SK-MEL-5 (cell line): ENCODE data around the gene VMP1. TPM values are rescaled to one million over a fixed set of nuclear protein-coding genes. Genes with fewer than 3 reads are reported as not detected.
A peak's percentile ranks its signal among the peaks of the same experiment; 100 is the strongest.

Source experiments
- DNase-seq: peaks from one replicate; pipeline ENCODE4 v3.0.0-alpha.2; 2016; ENCODE audit warnings: low read depth, low spot score
- in situ Hi-C: cut with HindIII; loops from 2 replicates; pipeline ENCODE4 v1.10.0; 2016; ENCODE audit warnings: low sequenced_read_pairs, high pct_unique_total_duplicates, low pct_unique_long_range_greater_than_20kb
- polyA plus RNA-seq, 2 experiments: library from polyadenylated mRNA; depleted of rRNA; stranded (reverse); fragments of >200 nt; gene quantifications; 2 replicates each; pipeline ENCODE4 v1.2.3, GENCODE V29; 2015
- total RNA-seq: library from RNA; depleted of rRNA; stranded (reverse); fragments of >200 nt; shearing (Covaris generic); gene quantifications from 2 replicates; pipeline ENCODE4 v1.2.3, GENCODE V29; 2014; rRNA removed

VMP1 gene
- total RNA-seq: 505 and 568 TPM in 2 replicates
- polyA plus RNA-seq (2015; cell fraction: cytosol; rRNA removed): 233 and 304 TPM in 2 replicates
- polyA plus RNA-seq (2015; cell fraction: nucleus; rRNA removed): 1,128 and 1,243 TPM in 2 replicates

DNA sequence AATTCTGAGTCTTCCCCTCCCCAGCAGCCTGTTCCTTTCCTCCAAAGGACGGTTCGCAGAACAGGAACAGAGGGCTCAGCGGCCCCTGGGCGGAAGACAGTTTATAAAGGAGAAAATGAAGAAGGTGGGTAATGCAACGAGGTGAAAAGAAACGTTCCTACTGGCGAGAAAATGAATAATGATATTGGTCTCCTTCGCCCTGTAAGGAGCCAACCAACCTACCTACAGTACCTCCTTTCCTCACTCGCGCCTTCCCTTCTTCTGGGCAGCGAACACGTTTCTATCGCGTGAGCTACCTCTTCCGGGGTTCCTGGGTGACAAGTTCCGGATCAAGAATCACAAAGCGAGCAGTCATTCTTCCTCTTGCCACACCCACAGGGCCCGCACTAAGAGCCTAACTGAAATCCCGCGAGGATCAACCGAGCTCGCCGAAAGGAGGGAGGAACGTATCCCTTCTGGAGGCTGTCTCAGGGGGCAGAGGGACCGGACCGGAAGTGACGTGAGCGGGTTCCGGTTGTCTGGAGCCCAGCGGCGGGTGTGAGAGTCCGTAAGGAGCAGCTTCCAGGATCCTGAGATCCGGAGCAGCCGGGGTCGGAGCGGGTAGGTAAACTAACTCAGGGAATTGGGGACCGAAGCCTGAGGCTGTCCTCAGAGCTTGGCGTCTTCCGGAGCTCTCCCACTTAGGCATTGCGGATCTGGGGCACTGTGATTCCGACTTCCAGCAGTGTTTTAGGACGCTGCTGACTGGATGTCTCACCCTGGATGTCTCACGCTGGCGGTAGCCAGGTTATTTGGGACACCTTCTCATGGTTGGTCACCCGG lies at the start of gene VMP1, which contains the start of gene PTRH2:
Gene VMP1 (plus strand): TSS at position 506 of the 822 bp plus-strand sequence. CDS start 23,793 bp downstream, outside the sequence.
Gene PTRH2 (minus strand): TSS at position 282 of the 822 bp plus-strand sequence. CDS start 9,452 bp downstream, outside the sequence.
- in situ Hi-C loops: no loop called here
- peak; percentile 100 for DNase-seq

DNA sequence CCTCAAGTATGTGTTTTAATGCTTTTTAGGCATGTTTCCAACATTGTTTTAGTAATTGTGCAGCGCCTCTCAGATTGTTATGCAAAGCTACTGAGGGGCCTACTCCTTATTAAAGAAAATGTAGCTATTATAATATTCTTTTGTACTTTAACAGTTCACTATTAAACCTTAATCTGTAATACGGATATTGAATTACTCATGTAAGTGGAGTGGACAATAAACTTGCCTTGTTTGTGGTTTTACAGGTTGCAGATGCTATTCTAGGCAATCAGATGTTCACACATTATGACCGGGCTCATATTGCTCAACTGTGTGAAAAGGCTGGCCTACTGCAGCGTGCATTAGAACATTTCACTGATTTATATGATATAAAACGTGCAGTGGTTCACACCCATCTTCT lies 41.2 kb upstream of the VMP1 start:
- no peak for DNase-seq
- in situ Hi-C loops: no loop called here

DNA sequence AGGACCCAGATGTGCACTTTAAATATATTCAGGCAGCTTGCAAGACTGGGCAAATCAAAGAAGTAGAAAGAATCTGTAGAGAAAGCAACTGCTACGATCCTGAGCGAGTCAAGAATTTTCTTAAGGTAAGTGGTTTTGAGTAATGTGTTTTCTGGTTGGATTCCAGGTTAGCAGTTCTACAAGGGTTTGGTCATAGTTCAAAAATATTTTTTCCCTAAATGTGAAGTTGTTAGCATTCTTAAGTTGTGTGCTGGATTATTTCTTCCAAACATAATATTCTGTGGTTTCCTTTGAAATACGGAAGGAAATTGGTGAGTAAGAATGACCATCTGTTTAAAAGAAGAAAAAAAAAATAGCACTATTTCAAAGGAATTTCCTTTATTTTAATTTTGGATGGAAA lies 38.6 kb upstream of the VMP1 start:
- in situ Hi-C loops: no loop called here
- DNase-seq: no peak

DNA sequence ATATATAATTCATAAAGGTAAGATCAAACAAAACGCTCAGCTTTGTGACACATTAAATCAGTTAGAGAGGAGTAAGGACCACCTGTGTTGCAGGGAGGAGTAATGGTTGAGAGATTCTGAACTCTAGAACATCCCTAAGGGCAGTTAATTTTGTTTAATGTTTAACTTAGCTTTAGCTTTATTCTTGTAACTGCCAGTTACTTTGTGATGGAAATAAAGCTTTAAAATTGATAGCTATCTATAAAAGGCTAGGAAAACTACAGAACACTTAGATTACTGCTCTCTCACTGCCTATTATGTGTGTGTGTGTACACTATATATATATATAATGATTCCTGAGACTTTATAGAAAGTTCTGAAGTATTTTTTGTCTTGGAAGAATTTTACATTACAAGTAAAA lies 38.0 kb upstream of the VMP1 start:
- in situ Hi-C loops: no loop called here
- DNase-seq: no peak

DNA sequence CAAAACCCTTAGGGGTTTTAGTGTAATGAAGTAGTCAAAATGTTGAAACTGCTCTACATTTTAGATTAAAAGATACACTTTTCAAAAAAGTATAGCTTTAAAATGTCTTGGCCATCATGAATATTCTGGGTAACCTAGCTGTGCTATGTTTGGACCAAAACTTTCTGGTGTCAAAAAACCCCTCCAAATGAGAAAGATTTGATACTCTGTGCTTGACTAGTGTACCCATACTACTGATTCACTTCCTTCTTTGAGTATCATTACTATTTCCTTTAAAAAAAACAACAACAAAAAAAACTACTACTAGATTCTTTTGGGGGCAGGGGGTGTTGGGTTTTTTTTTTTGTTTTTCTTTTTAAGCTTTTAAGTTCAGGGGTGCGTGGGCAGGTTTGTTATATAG lies 37.5 kb upstream of the VMP1 start:
- DNase-seq: no peak
- in situ Hi-C loops: no loop called here

DNA sequence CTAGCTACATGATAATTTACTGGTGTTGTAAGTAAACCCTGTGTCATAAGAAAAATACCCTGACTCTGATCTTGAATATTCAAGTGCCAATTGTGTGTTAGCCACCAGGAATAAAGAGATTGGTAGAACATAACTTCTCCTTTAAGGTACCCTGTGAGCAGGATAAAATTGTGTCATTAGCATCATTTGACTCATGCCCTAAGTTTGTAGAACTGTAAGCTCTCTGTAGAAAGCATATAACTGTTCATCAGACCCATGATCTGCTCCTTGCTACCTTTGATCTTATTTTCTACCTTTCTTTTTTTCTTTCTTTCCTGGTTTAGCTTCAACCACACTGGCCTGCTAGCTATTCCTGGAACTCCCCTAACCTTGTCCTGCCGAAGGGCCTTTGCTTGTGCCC lies 36.1 kb upstream of the VMP1 start:
- in situ Hi-C loops: no loop called here
- DNase-seq: no peak

DNA sequence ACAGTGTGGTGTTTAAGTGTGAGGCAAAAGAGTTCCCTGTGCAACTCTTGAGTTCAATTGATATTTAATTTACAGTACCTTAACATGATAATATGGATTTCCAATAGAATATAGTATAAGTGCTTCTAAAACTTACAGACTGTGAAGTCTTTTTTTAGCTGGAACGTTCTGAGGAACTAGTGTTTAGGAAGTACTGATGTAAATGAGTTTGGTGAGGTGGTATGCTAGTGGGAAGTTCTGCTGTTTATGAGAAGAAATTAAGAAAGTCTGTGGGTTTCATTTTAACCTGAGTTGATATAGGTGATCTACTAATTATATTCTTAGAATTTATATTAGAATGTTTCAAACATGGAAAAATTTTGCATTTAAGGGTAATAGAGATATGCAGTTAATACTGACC lies 32.2 kb upstream of the VMP1 start:
- no peak for DNase-seq
- in situ Hi-C loops: no loop called here

DNA sequence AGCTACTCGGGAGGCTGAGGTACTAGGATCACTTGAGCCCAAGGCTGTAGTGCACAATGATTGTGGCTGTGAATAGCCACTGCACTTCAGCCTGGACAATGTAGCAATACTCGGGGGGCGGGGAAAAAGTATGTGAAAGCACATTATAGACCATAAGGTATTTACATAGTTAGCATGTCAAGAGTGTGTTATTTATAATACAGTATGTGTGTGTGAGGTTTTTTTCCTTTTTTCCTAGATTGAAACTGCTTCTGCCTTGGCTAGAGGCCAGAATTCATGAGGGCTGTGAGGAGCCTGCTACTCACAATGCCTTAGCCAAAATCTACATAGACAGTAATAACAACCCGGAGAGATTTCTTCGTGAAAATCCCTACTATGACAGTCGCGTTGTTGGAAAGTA lies 30.7 kb upstream of the VMP1 start:
- in situ Hi-C loops: no loop called here
- no peak for DNase-seq

DNA sequence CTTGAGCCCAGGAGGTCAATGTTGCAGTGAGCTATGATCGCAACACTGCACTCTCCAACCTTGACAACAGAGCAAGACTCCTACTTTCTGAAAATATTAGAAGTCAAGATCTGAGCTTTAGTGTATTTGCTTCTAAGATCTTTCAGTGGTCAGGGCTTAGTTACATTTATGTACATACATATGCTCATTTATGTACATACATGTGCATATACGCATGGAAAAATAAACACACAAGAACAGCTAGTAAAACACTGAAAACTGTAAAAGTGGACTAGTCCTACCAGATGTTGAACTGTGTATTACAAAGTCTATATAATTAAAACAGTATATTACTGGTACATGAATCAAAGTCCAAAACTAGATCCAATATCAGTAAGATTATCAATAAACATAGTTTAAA lies 28.5 kb upstream of the VMP1 start:
- in situ Hi-C loops: no loop called here
- DNase-seq: no peak

DNA sequence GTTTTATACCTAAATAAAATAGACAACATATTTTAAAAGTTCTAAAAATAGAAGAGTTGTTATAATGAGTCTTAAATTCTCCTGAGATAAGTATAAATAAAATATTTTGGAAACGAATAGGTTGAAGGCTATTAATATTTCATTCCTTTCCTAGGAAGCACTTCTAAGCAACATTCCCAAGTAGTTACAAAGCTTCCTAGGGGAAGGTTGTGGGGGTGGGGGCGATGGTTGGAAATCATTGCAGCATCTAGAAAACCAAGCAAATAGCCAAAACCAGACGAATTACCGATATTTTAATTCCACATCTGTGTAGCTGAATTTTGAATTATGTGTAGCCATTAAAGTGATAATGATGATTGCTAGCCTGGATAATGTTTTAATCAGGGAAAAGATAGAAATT lies 27.1 kb upstream of the VMP1 start:
- in situ Hi-C loops: no loop called here
- DNase-seq: no peak

DNA sequence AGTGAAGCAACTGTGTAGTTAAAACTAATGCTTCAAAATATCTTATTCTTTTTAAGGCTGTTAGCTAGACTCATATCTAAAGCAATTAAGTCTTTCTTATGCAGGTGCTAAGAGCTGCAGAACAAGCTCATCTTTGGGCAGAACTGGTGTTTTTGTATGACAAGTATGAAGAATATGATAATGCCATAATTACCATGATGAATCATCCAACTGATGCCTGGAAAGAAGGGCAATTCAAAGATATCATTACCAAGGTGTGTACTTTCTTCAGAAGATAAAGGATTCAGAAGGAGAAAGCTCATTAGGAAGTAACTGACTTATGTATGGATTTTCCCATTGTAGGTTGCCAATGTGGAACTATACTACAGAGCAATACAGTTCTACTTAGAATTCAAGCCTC lies 24.2 kb upstream of the VMP1 start:
- in situ Hi-C loops: no loop called here
- DNase-seq: no peak

DNA sequence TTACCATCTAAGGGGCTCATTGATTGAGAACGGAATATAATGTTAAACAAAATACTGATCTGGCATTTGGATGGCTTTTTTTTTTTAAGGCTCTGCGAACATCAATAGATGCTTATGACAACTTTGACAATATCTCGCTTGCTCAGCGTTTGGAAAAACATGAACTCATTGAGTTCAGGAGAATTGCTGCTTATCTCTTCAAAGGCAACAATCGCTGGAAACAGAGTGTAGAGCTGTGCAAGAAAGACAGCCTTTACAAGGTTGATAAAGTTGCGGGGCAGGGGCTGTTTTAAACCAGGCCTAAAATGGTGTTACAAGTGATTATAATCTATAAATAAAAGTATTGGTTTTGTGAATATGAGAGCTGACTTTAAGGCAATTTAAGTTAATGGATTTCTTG lies 22.5 kb upstream of the VMP1 start:
- in situ Hi-C loops: no loop called here
- no peak for DNase-seq

DNA sequence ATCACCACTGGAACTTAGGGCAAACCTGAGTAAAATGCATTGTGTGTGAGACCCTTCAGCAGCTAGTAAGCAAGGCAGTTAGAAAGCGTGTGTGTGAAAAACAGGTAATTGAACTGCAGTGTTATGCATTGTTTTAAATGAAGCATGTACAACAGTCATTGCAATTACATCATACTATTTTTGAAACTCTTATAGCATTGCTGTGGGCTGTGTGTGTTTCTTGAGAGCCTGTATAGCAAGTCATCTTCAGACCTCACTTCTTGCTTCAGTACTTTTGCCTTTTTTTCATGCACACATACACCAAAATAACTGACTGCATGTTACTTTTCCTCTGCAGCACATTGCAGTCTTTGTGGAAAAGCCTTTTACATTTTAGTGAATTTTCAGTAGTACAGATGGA lies 19.4 kb upstream of the VMP1 start:
- in situ Hi-C loops: no loop called here
- DNase-seq: no peak

DNA sequence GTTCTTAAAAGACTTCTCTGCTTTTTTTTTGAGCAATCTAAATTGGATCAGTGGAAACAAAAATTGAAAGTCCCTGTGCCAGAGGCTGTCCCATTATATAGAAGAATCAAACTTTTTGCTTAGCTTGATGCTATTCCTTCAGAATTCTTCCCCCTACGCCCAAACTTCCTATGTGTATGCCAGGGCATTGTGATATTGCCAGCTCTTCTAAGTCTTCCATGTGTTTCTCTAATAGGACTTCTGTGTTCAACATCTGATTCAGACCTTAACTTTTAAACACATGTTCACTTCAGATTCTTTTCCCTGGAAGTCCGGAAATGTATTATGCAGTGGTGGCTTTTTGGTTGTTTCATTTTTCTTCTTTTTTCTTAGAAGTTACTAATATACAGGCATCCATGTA lies 19.0 kb upstream of the VMP1 start:
- in situ Hi-C loops: no loop called here
- DNase-seq: no peak

DNA sequence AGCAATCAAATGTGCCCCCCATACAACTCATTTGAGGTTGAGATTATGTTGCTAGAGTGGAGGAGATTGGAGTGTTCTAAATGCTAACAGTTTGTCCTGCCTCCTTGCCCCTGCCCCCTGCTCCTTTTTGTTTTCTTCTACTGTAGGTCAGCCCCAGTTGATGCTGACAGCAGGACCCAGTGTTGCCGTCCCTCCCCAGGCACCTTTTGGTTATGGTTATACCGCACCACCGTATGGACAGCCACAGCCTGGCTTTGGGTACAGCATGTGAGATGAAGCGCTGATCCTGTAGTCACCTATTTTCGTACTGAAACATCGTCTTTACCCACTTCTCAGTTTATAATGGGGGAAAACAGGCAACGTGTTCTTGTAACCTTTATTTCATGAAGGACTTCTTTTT lies 13.9 kb upstream of the VMP1 start:
- in situ Hi-C loops: no loop called here
- no peak for DNase-seq

DNA sequence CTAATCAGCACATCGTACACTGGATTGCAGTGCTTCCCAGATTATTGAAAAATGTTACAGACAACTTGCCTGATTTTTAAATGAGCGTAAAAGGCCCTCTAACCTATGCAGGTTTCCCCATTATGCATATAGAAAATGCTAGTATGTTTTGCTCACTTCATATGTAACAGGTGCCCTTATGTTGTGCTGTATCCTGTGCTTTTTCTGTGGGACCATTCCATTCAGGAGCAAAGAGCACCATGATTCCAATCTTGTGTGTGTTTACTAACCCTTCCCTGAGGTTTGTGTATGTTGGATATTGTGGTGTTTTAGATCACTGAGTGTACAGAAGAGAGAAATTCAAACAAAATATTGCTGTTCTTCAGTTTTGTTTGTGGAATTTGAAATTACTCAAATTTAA lies 13.1 kb upstream of the VMP1 start:
- in situ Hi-C loops: no loop called here
- DNase-seq: no peak

DNA sequence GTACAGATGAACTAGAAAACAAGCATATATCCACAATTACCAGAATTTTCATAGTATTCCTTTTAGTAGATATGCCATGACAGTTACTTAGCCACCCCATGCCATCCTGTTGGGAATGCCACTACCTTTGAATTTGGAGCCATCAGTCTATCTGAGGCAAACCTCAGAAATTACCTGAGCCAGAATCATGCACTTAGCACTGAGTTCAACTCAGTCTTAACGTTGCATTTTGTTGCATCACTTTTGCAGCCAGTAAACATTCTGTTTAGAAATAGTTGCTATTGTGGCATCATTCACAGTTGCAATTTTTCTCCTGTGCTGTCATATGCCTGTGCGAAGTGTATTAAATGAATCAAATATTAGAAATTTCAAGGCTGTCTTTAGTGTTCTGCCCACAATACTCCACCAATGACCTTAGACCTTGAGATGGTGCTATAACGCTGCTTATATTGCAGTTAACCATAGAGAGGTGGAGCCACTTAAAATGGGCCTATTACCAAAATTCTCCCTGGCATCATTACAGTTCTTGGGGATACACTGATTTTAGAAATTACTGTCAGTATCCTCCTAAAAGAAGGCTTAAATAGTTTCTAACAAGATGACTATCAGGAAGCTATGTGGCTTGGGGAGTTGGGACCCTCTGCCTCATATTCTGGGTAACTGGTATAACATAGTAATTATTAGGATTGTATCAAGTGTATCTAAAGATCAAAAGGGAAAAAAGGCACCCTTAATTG lies 11.3 kb upstream of the VMP1 start:
- in situ Hi-C loops: no loop called here

DNA sequence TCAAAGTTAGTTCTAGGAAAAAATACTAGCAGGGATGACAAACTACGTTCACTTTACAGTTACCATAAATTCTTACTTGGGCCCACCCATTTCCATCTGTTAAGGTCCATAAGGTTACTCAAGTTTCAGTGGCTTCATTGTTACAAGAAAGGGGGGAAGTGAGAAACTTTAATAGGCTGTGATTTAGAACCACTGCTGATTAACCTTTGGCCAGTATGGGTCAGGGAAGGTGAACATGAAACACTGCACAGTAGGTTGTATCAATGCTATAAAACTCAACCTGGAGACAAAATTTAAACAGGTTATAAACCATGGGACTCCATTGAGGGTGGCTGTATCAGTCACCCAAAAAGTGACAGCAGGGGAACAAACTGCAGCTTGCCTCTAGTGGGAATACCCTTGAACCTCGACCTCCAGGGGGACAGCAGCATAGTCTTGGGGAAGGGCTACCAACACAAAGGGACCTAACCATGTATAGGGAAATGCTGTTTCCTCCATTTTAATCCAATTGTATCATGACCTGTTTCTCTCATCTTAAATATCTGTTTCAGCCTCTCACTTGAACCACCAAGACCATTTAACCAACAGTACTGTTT lies 10.7 kb upstream of the VMP1 start:
- no peak for DNase-seq
- in situ Hi-C loops: no loop called here

More for the DNA sequence above, 11.3 kb upstream of the VMP1 start:
- no peak for DNase-seq
